Caco-2 (cell line): Measurements from ENCODE around the gene MAMDC2. TPM values are rescaled to one million over a fixed set of nuclear protein-coding genes. Genes with fewer than 3 reads are reported as not detected.
A peak's percentile ranks its signal among the peaks of the same experiment; 100 is the strongest.

Experiments
- BruUV-seq: library from RNA; stranded (reverse); fragments of 400-500 nt; replicated peaks from 2 replicates; lab custom pipeline; 2021; lab: Mats Ljungman, UMichigan
- CTCF ChIA-PET: fragments of 300-600 bp; sonication (Branson Sonifier 250); formaldehyde crosslinking; loops from one replicate; lab custom pipeline; 2022; ENCODE audit warnings: antibody characterized with exemption; lab: Charles Lee
- POLR2A ChIA-PET: fragments of 300-600 bp; sonication (Branson Sonifier 250); formaldehyde crosslinking; loops from one replicate; lab custom pipeline; 2022; ENCODE audit warnings: antibody characterized with exemption; lab: Charles Lee
- DNase-seq, 2 experiments: peaks; one replicate each; pipeline versions ENCODE4 v3.0.0 to v3.0.0-alpha.2; 2020 to 2022
- H3K27me3 ChIP-seq: replicated peaks from 2 replicates; pipeline ENCODE4 v1.6.0; 2011; ENCODE audit warnings: low read length; ENCODE audit not compliant: control insufficient read depth, insufficient read depth
- H3K36me3 ChIP-seq: 2 replicates; pipeline ENCODE4 v1.5.1; 2011; ENCODE audit warnings: low read length; ENCODE audit not compliant: control insufficient read depth, insufficient read depth
- H3K4me1 ChIP-seq: fragments of 250-450 bp; sonication (Bioruptor Pico); 2 replicates; pipeline ENCODE4 v1.5.1; 2020; ENCODE audit warnings: mild to moderate bottlenecking
- H3K4me3 ChIP-seq: 2 replicates; pipeline ENCODE4 v1.5.1; 2011; ENCODE audit warnings: low read depth, mild to moderate bottlenecking, control low read depth, low read length
- H3K9me3 ChIP-seq: fragments of 250-450 bp; sonication (Bioruptor Pico); 2 replicates; pipeline ENCODE4 v1.5.1; 2020; ENCODE audit warnings: mild to moderate bottlenecking, moderate library complexity
- H3K27ac Mint-ChIP-seq: one replicate; pipeline ENCODE4 v1.8.0; 2022; ENCODE audit warnings: mixed read lengths; ENCODE audit not compliant: unreplicated experiment
- H3K27me3 Mint-ChIP-seq: one replicate; pipeline ENCODE4 v1.8.0; 2022; ENCODE audit warnings: mixed read lengths; ENCODE audit not compliant: insufficient read depth, unreplicated experiment
- H3K36me3 Mint-ChIP-seq: one replicate; pipeline ENCODE4 v1.8.0; 2022; ENCODE audit warnings: mild to moderate bottlenecking, mixed read lengths; ENCODE audit not compliant: insufficient read depth, unreplicated experiment
- H3K4me1 Mint-ChIP-seq: one replicate; pipeline ENCODE4 v1.8.0; 2022; ENCODE audit warnings: low read depth, mixed read lengths; ENCODE audit not compliant: unreplicated experiment
- H3K4me3 Mint-ChIP-seq: one replicate; pipeline ENCODE4 v1.8.0; 2022; ENCODE audit warnings: mild to moderate bottlenecking, moderate library complexity, mixed read lengths; ENCODE audit not compliant: unreplicated experiment
- H3K9me3 Mint-ChIP-seq: one replicate; pipeline ENCODE4 v1.8.0; 2022; ENCODE audit warnings: mixed read lengths; ENCODE audit not compliant: unreplicated experiment
- intact Hi-C: fragments of 100-400 bp; cut with micrococcal nuclease; formaldehyde crosslinking; loops from one replicate; pipeline ENCODE4 v1.10.0; 2022; ENCODE audit not compliant: unreplicated experiment
- total RNA-seq: library from RNA; stranded (reverse); gene quantifications from 2 replicates; pipeline ENCODE4 v1.2.3, GENCODE V29; 2022
- TF ChIP-seq, protein P1 (sequence below), 2 experiments: fragments of 200-600 bp in 1 of 2; IDR thresholded peaks; 1 replicate in 1 of 2; 2 replicates in 1 of 2; pipeline versions ENCODE4 v1.5.1 to v1.8.0; 2011 to 2022; ENCODE audit warnings: antibody characterized with exemption in 1 of 2, control low read depth in 1 of 2, inconsistent platforms in 1 of 2, low read depth in 1 of 2, low read length in 1 of 2, mild to moderate bottlenecking in 1 of 2, moderate library complexity in 1 of 2; ENCODE audit not compliant: insufficient read depth in 1 of 2, severe bottlenecking in 1 of 2, unreplicated experiment in 1 of 2

Gene MAMDC2
- total RNA-seq, 1 experiment from 2014 or later: not detected

DNA sequence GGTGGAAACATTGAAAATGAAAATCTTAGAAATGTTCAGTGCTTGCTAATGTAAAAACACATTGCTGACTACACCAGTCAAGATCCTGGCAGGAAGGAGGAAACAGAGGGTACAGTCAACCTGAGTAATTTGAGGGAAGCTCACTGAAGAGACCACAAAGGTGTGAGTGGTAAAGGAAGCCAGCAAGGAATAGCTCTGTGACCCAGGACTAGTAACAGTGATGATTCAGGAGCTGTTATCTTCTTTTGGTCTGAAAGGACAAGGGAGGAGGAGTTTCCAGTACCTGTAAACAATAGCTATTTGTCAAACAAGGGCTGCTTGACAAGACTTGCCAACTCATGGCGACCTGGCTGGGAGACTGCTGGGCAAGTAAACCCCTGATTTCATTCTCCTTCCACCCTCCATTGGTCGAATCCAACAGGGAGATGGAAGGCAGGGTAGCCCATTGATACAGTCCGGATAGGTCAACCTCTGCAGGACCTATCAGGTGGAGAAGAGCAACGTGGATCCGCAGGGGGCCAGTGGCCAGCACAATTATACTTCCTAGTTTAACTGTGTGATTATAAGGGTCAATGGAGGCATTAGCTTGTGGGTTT, 68.1 kb downstream of the MAMDC2 start:
- no peaks in the 10 kb centered on the region for H3K36me3 Mint-ChIP-seq
- peaks cover 7% of the 10 kb centered on the region for H3K27me3 Mint-ChIP-seq
- ChIA-PET POLR2A (no interaction called here), CTCF (no interaction called here)
- no peaks in the 10 kb centered on the region for H3K4me1 Mint-ChIP-seq
- H3K9me3 ChIP-seq: no peaks in the 10 kb centered on the region
- H3K36me3 ChIP-seq: no peaks in the 10 kb centered on the region
- H3K4me3 ChIP-seq: no peak overlapping the region
- TF ChIP-seq, protein P1, sequence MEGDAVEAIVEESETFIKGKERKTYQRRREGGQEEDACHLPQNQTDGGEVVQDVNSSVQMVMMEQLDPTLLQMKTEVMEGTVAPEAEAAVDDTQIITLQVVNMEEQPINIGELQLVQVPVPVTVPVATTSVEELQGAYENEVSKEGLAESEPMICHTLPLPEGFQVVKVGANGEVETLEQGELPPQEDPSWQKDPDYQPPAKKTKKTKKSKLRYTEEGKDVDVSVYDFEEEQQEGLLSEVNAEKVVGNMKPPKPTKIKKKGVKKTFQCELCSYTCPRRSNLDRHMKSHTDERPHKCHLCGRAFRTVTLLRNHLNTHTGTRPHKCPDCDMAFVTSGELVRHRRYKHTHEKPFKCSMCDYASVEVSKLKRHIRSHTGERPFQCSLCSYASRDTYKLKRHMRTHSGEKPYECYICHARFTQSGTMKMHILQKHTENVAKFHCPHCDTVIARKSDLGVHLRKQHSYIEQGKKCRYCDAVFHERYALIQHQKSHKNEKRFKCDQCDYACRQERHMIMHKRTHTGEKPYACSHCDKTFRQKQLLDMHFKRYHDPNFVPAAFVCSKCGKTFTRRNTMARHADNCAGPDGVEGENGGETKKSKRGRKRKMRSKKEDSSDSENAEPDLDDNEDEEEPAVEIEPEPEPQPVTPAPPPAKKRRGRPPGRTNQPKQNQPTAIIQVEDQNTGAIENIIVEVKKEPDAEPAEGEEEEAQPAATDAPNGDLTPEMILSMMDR (IDR thresholded peaks at IDR 0.05; ENCODE audit: insufficient read depth in 1 of 2, low read depth in 1 of 2, low read length in 1 of 2, severe bottlenecking in 1 of 2, unreplicated experiment in 1 of 2): no peak
- no peak for DNase-seq
- no peaks in the 10 kb centered on the region for H3K9me3 Mint-ChIP-seq
- intact Hi-C loops: loop anchor here (2.0 kb wide), 1 partner anchor 139 kb away; no protein-coding TSS in a partner anchor
- H3K27me3 ChIP-seq: no peaks in the 10 kb centered on the region
- BruUV-seq: no TSS peak
- no peak overlapping the region for H3K4me3 Mint-ChIP-seq
- H3K4me1 ChIP-seq: no peaks in the 10 kb centered on the region
- no peak overlapping the region for H3K27ac Mint-ChIP-seq

DNA sequence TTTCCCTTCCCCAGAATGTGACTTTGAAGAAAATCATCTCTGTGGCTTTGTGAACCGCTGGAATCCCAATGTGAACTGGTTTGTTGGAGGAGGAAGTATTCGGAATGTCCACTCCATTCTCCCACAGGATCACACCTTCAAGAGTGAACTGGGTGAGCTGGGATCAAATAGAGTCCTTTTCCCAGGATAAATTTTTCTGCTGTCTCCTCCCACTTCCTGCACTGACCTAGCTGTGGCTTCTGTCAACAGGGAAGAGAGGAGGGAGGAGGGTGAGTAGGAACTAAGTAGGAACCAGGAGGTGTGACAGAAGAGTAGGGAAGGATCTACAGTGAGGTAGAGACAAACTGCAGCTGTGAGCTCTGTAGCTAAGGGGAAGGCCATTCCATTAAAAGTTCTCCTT, 69.3 kb downstream of the MAMDC2 start:
- H3K27me3 ChIP-seq: no peaks in the 10 kb centered on the region
- no peak for DNase-seq
- intact Hi-C loops: no loop called here
- H3K9me3 ChIP-seq: no peaks in the 10 kb centered on the region
- Mint-ChIP-seq H3K36me3 (no peaks in the 10 kb centered on the region), H3K4me3 (no peak overlapping the region), H3K4me1 (no peaks in the 10 kb centered on the region), H3K27me3 (peaks cover 3% of the 10 kb centered on the region), H3K9me3 (no peaks in the 10 kb centered on the region), H3K27ac (no peak overlapping the region)
- BruUV-seq: no TSS peak
- CTCF ChIA-PET: interaction anchor here (0.6 to 1.1 kb wide), 2 partner anchors 142 to 153 kb away, joined by 3 to 4 read pairs; no protein-coding TSS in a partner anchor
- POLR2A ChIA-PET: no interaction called here
- H3K4me3 ChIP-seq: no peak overlapping the region
- H3K4me1 ChIP-seq: no peaks in the 10 kb centered on the region
- H3K36me3 ChIP-seq: no peaks in the 10 kb centered on the region
- TF ChIP-seq, protein P1 (IDR thresholded peaks at IDR 0.05; ENCODE audit: insufficient read depth in 1 of 2, low read depth in 1 of 2, low read length in 1 of 2, severe bottlenecking in 1 of 2, unreplicated experiment in 1 of 2): no peak

DNA sequence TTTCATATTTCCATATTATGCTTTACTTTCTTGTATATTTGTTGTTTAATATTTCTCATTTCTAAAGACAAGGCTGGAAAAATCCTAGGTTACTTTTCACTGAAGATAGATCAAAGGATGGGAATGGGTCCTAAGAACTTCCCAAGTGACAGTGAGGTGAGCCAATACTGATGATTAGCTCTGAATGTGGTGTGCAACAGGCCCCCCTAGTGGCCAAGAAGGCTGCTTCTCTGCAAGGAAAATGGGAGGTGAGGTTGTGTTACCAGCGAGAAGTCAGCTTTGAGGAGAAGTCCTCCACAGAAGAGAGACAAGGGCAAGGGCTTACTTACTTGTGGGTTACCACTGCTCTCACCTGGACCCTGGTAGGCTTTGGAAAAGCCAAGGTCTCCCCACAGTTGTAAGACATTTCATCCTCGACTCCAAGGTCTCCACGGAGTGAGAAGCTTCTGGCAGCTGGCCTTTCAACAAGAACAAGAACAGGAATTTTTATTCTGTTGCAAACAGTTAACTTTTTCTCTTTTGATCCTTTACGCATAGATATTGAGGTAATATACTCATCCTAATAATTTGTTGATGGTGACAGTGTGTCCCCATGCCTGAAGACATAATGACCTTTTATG, 69.9 kb downstream of the MAMDC2 start:
- intact Hi-C loops: no loop called here
- no peaks in the 10 kb centered on the region for H3K9me3 Mint-ChIP-seq

More for the DNA sequence above, 69.9 kb downstream of the MAMDC2 start:
- no peaks in the 10 kb centered on the region for H3K9me3 ChIP-seq
- POLR2A ChIA-PET: no interaction called here
- DNase-seq: peak; percentile 6 to 26
- no peak overlapping the region for H3K27ac Mint-ChIP-seq
- no peaks in the 10 kb centered on the region for H3K4me1 Mint-ChIP-seq
- H3K27me3 Mint-ChIP-seq: peaks cover 3% of the 10 kb centered on the region
- TF ChIP-seq, protein P1 (IDR thresholded peaks at IDR 0.05; ENCODE audit: insufficient read depth in 1 of 2, low read depth in 1 of 2, low read length in 1 of 2, severe bottlenecking in 1 of 2, unreplicated experiment in 1 of 2): peak; percentile 23 to 41
- no peak overlapping the region for H3K4me3 Mint-ChIP-seq
- H3K36me3 Mint-ChIP-seq: no peaks in the 10 kb centered on the region
- BruUV-seq: no TSS peak
- H3K4me3 ChIP-seq: no peak overlapping the region
- H3K4me1 ChIP-seq: no peaks in the 10 kb centered on the region
- no peaks in the 10 kb centered on the region for H3K27me3 ChIP-seq
- CTCF ChIA-PET: interaction anchor here (0.6 to 1.1 kb wide), 2 partner anchors 142 to 152 kb away, joined by 3 to 4 read pairs; no protein-coding TSS in a partner anchor
- no peaks in the 10 kb centered on the region for H3K36me3 ChIP-seq
